K562 (cell line): ENCODE data around the gene DGCR8. TPM values are rescaled to one million over a fixed set of nuclear protein-coding genes. Genes with fewer than 3 reads are reported as not detected.

ENCODE experiments used
- ATAC-seq: fragments of 200-7000 bp; cut with Tn5 transposase; 3 replicates; pipeline ENCODE4 v1.9.1; 2020; ENCODE audit warnings: moderate library complexity
- BruUV-seq: library from RNA; stranded (reverse); fragments of 400-500 nt; replicated peaks from 2 replicates; lab custom pipeline; 2021; lab: Mats Ljungman, UMichigan
- CTCF ChIA-PET: fragments of 300-600 bp; formaldehyde crosslinking; extraction: SDS; loops from one replicate; lab custom pipeline; 2021; ENCODE audit warnings: low intra/inter-chr PET ratio; lab: Yijun Ruan, JAX
- POLR2A ChIA-PET: fragments of 300-600, 350-650 bp; sonication (Branson Sonifier 250); formaldehyde crosslinking; extraction: SDS; loops from one replicate; lab custom pipeline; 2021; ENCODE audit warnings: antibody characterized with exemption, inconsistent platforms; lab: Yijun Ruan, JAX
- DNase-seq, 4 experiments: peaks; one replicate each; pipeline versions ENCODE4 v3.0.0 to v3.0.0-alpha.2; 2011 to 2018; ENCODE audit warnings: low spot score in 3 of 4, mixed read lengths in 3 of 4; ENCODE audit errors: extremely low read depth in 1 of 4
- FAIRE-seq: peaks from 2 replicates; lab custom pipeline; 2011; peaks lifted over from hg19 to GRCh38; lab: Jason Lieb, UNC
- H2AFZ ChIP-seq: 2 replicates; pipeline ENCODE4 v1.6.0; 2011; ENCODE audit warnings: low read depth, low read length, control low read depth, inconsistent platforms
- H3K27ac ChIP-seq: fragments of 200-600 bp; 3 replicates; pipeline ENCODE4 v1.8.0; 2011; ENCODE audit warnings: low read depth, mild to moderate bottlenecking, control low read depth, inconsistent platforms, low read length, moderate library complexity, mixed read lengths; ENCODE audit errors: extremely low read depth
- H3K27me3 ChIP-seq, 2 experiments: fragments of 300-600 bp in 1 of 2; 2 replicates in 1 of 2; 3 replicates in 1 of 2; pipeline versions ENCODE4 v1.6.0 to v1.8.0; 2011; ENCODE audit warnings: inconsistent platforms in 2 of 2, low read length in 2 of 2, mild to moderate bottlenecking in 1 of 2, mixed read lengths in 1 of 2, moderate library complexity in 1 of 2; ENCODE audit not compliant: control insufficient read depth in 2 of 2, insufficient read depth in 2 of 2
- H3K36me3 ChIP-seq: fragments of 300-600 bp; 3 replicates; pipeline ENCODE4 v1.8.0; 2011; ENCODE audit warnings: mild to moderate bottlenecking, low read length, inconsistent platforms; ENCODE audit not compliant: control insufficient read depth, insufficient read depth
- H3K4me1 ChIP-seq, 2 experiments: fragments of 200-600 bp in 1 of 2; replicated peaks in 1 of 2; 2 replicates in 1 of 2; 3 replicates in 1 of 2; pipeline versions ENCODE4 v1.5.1 to v1.8.0; 2011; ENCODE audit warnings: inconsistent platforms in 2 of 2, low read length in 2 of 2, mild to moderate bottlenecking in 1 of 2, mixed read lengths in 1 of 2, moderate library complexity in 1 of 2; ENCODE audit not compliant: control insufficient read depth in 2 of 2, insufficient read depth in 2 of 2
- H3K4me2 ChIP-seq: 2 replicates; pipeline ENCODE4 v1.6.1; 2011; ENCODE audit warnings: low read length, control low read depth, inconsistent platforms, mixed read lengths; ENCODE audit not compliant: insufficient read depth
- H3K4me3 ChIP-seq: fragments of 200-600 bp; sonication (generic), shearing (Covaris generic); 2 replicates; pipeline ENCODE4 v1.5.1; 2016; ENCODE audit warnings: control low read depth, inconsistent platforms
- H3K79me2 ChIP-seq: fragments of 200-600 bp; 3 replicates; pipeline ENCODE4 v1.8.0; 2011; ENCODE audit warnings: low read length, inconsistent platforms; ENCODE audit not compliant: control insufficient read depth, insufficient read depth
- H3K9ac ChIP-seq, 2 experiments: 2 replicates each; pipeline versions ENCODE4 v1.6.0 to v1.6.1; 2011; ENCODE audit warnings: low read depth in 2 of 2, low read length in 2 of 2, control low read depth in 1 of 2, inconsistent platforms in 1 of 2, mild to moderate bottlenecking in 1 of 2, mixed read lengths in 1 of 2; ENCODE audit not compliant: insufficient read depth in 1 of 2
- H3K9me1 ChIP-seq: one replicate; pipeline ENCODE4 v1.6.0; 2011; ENCODE audit warnings: inconsistent platforms, mild to moderate bottlenecking, low read length, moderate library complexity; ENCODE audit not compliant: control insufficient read depth, insufficient read depth
- H3K9me3 ChIP-seq: replicated peaks from 2 replicates; pipeline ENCODE4 v1.5.1; 2011; ENCODE audit warnings: low read depth, low read length, inconsistent platforms; ENCODE audit not compliant: control insufficient read depth, insufficient read depth
- H4K20me1 ChIP-seq: replicated peaks from 2 replicates; pipeline ENCODE4 v1.6.1; 2011; ENCODE audit warnings: low read length, inconsistent platforms, mixed read lengths; ENCODE audit not compliant: control insufficient read depth, insufficient read depth
- CREB1 ChIP-seq, 2 experiments: sonication (generic) in 1 of 2; formaldehyde crosslinking in 1 of 2; IDR thresholded peaks; 2 replicates each; pipeline versions ENCODE4 v1.6.1 to v1.8.0; 2012 to 2022; ENCODE audit warnings: inconsistent platforms in 1 of 2, mild to moderate bottlenecking in 1 of 2, missing genetic modification reagents in 1 of 2, moderate library complexity in 1 of 2
- EP400 ChIP-seq: fragments of 450-650 bp; IDR thresholded peaks from 2 replicates; pipeline ENCODE4 v1.6.1; 2017; ENCODE audit warnings: antibody characterized with exemption, mild to moderate bottlenecking, moderate library complexity
- FOXA3 ChIP-seq, 2 experiments: fragments of 450-650 bp in 1 of 2; sonication (generic) in 1 of 2; formaldehyde crosslinking; IDR thresholded peaks in 1 of 2; conservative IDR thresholded peaks in 1 of 2; 2 replicates each; pipeline versions ENCODE4 v1.4.0 to v1.8.0; 2020 to 2022; ENCODE audit warnings: mild to moderate bottlenecking in 2 of 2, missing genetic modification reagents in 1 of 2
- GABPB1 ChIP-seq: sonication (generic); formaldehyde crosslinking; IDR thresholded peaks from 2 replicates; pipeline ENCODE4 v1.8.0; 2022; ENCODE audit warnings: mild to moderate bottlenecking, missing genetic modification reagents
- GTF2A2 ChIP-seq: IDR thresholded peaks from 2 replicates; pipeline ENCODE4 v1.6.1; 2016; ENCODE audit warnings: mild to moderate bottlenecking, missing genetic modification characterization, missing compliant biosample characterization
- KDM5B ChIP-seq: fragments of 200-600 bp; sonication (generic); IDR thresholded peaks from 2 replicates; pipeline ENCODE4 v1.6.1; 2012; ENCODE audit warnings: low read depth, mild to moderate bottlenecking, moderate library complexity, low read length, control low read depth, inconsistent platforms; ENCODE audit not compliant: insufficient replicate concordance
- LEF1 ChIP-seq: fragments of 450-650 bp; IDR thresholded peaks from 2 replicates; pipeline ENCODE4 v1.6.1; 2016; ENCODE audit warnings: mild to moderate bottlenecking
- NFIX ChIP-seq: fragments of 250-450 bp; sonication (Bioruptor Pico); IDR thresholded peaks from 2 replicates; pipeline ENCODE4 v1.4.0; 2020; ENCODE audit warnings: low read depth, mild to moderate bottlenecking, moderate library complexity
- NR2C1 ChIP-seq, 2 experiments: fragments of 450-650 bp; IDR thresholded peaks; 2 replicates each; pipeline ENCODE4 v1.6.1; 2017; ENCODE audit warnings: mild to moderate bottlenecking in 2 of 2, antibody characterized with exemption in 1 of 2, inconsistent platforms in 1 of 2, missing compliant biosample characterization in 1 of 2, missing genetic modification characterization in 1 of 2
- POLR2B ChIP-seq: fragments of 450-650 bp; IDR thresholded peaks from 2 replicates; pipeline ENCODE4 v1.6.1; 2018; ENCODE audit warnings: low read depth; ENCODE audit not compliant: partially characterized antibody
- PTRF ChIP-seq: fragments of 450-650 bp; IDR thresholded peaks from 2 replicates; pipeline ENCODE4 v1.6.1; 2016; ENCODE audit warnings: mild to moderate bottlenecking, missing genetic modification characterization, missing compliant biosample characterization
- SMAD1 ChIP-seq: fragments of 150-350 bp; IDR thresholded peaks from 2 replicates; pipeline ENCODE4 v1.6.1; 2014; ENCODE audit warnings: low read length, low read depth; ENCODE audit not compliant: partially characterized antibody
- XRCC4 ChIP-seq: IDR thresholded peaks from one replicate; pipeline ENCODE4 v1.6.1; 2011; ENCODE audit not compliant: insufficient read depth, insufficient read length; ENCODE audit errors: extremely low read depth
- ZBED1 ChIP-seq: IDR thresholded peaks from 2 replicates; pipeline ENCODE4 v1.6.1; 2014
- ZNF407 ChIP-seq: fragments of 450-650 bp; IDR thresholded peaks from 2 replicates; pipeline ENCODE4 v1.6.1; 2016; ENCODE audit warnings: low read depth
- WGBS: fragments of 100-300 bp; shearing (Covaris generic); methylation state at CpG from one replicate; pipeline ENCODE4 v1.1.6; 2016; ENCODE audit warnings: low coverage, mixed read lengths; ENCODE audit not compliant: insufficient coverage; ENCODE audit errors: missing lambda C conversion rate; 5-methylcytosine and 5-hydroxymethylcytosine counted together
- in situ Hi-C: fragments of 300-500 bp; cut with MboI; formaldehyde crosslinking; loops from 4 replicates; pipeline ENCODE4 v1.15.0; 2018; ENCODE audit warnings: inconsistent platforms, mixed read lengths
- intact Hi-C: fragments of 100-400 bp; cut with micrococcal nuclease; formaldehyde crosslinking; loops from 2 replicates; pipeline ENCODE4 v1.14.2; 2022
- polyA plus RNA-seq, 8 experiments: library from polyadenylated mRNA; depleted of rRNA in 4 of 8; stranded (reverse) in 5 of 8; unstranded in 3 of 8; fragments of >200 nt; fragmentation: Nextera tagmentation in 2 of 8; fragmentation: Illumina TruSeq in 1 of 8; extraction: Ambion mirVana in 2 of 8; extraction: Trizol in 1 of 8; gene quantifications; 2 replicates each; pipeline versions ENCODE4 v1.2.1 to v1.2.3, GENCODE V29; 2011 to 2014; ENCODE audit warnings: inconsistent platforms in 1 of 8, missing spikeins in 1 of 8
- total RNA-seq, 7 experiments: library from RNA; depleted of rRNA in 6 of 7; stranded (reverse); fragments of >200 nt in 6 of 7; fragmentation: Illumina TruSeq in 2 of 7; extraction: Trizol in 2 of 7; gene quantifications; 2 replicates each; pipeline versions ENCODE4 v1.2.1 to v1.2.3, GENCODE V29; 2011 to 2021; ENCODE audit warnings: low replicate concordance in 1 of 7

The DGCR8 gene
- total and polyA plus RNA-seq, 9 of the 15 experiments (the other 6 are each of a cell fraction or from before 2014, with no cell fraction given): 5.9 to 144 (median 80.1) TPM

- H3K9me1 ChIP-seq: peaks cover 4% of the 10 kb centered on the region
- CTCF ChIA-PET: interaction anchor here (0.7 to 5.8 kb wide), 8 partner anchors 8 to 398 kb away, joined by 3 to 80 read pairs (median 4); no protein-coding TSS in a partner anchor
- intact Hi-C loops (no loop called here), in situ Hi-C loops (loop anchor here (5.0 kb wide), 1 partner anchor 156 kb away; no protein-coding TSS in a partner anchor)
- POLR2A ChIA-PET: interaction anchor here (0.5 to 8.3 kb wide), 22 partner anchors 8 to 372 kb away, joined by 3 to 212 read pairs (median 4); partner anchors contain the start of genes RANBP1, TANGO2 and TRMT2A
- no peak overlapping the region for H3K4me2 ChIP-seq
- peaks cover 26% of the 10 kb centered on the region for H3K79me2 ChIP-seq
- no peak overlapping the region; a peak in 1 of 4 replicates for H3K9ac ChIP-seq
- 38% methylated on average over 2 of the region's 2 CpGs for WGBS
- no peaks in the 10 kb centered on the region for H3K9me3 ChIP-seq
- no peak overlapping the region for H3K27ac ChIP-seq
- H2AFZ ChIP-seq: no peak overlapping the region
- H4K20me1 ChIP-seq: peaks cover 73% of the 10 kb centered on the region
- FAIRE-seq: peak; percentile 67
- H3K36me3 ChIP-seq: peaks cover 47% of the 10 kb centered on the region; the same call in 2 of the 3 replicates
- no peaks in the 10 kb centered on the region for H3K27me3 ChIP-seq
- DNase-seq: no peak
- peaks cover 11 to 76% of the 10 kb centered on the region in 2 experiments for H3K4me1 ChIP-seq
- BruUV-seq: no TSS peak
- ATAC-seq: peak; percentile 0
- H3K4me3 ChIP-seq: no peak overlapping the region
- TF ChIP-seq FOXA3 (CRISPR knock-in tag; conservative IDR thresholded peaks at IDR 0.05 in 1 of 2, IDR thresholded peaks at IDR 0.05 in 1 of 2) (no peak), ZBED1 (peak; percentile 14), NR2C1 (IDR thresholded peaks at IDR 0.05) (no peak), NR2C1 (tag; IDR thresholded peaks at IDR 0.05) (no peak), LEF1 (0 out of 2 replicates have a peak, but pooled peaks have one; percentile 1), GTF2A2 (tag) (no peak), CREB1 (IDR thresholded peaks at IDR 0.05) (peak; percentile 13; the same call in 1 of the 2 replicates), CREB1 (CRISPR knock-in tag; IDR thresholded peaks at IDR 0.05) (no peak), SMAD1 (peak; percentile 0), POLR2B (no peak), KDM5B (no peak), ZNF407 (0 out of 2 replicates have a peak, but pooled peaks have one; percentile 2), NFIX (CRISPR knock-in tag) (no peak), GABPB1 (no peak), PTRF (tag) (no peak), EP400 (no peak), XRCC4 (no peak)
Observed at GRCh38 chr22:20128619-20128901, 48.5 kb downstream of the DGCR8 start.
